GM13977 (cell line): ENCODE results near the gene AFAP1L2.

ENCODE experiments used
- DNase-seq: peaks from one replicate; pipeline ENCODE4 v3.0.0; 2012; ENCODE audit warnings: low spot score
- CTCF ChIP-seq: IDR thresholded peaks from 2 replicates; pipeline ENCODE4 v1.5.1; 2012; ENCODE audit warnings: mild to moderate bottlenecking, control low read depth; ENCODE audit not compliant: insufficient read depth; ENCODE audit errors: extremely low read depth, missing control alignments
- in situ Hi-C: fragments of 300-500 bp; cut with MboI; formaldehyde crosslinking; loops from one replicate; pipeline ENCODE4 v1.12.0; 2022; ENCODE audit warnings: low sequenced_read_pairs, low pct_unique_long_range_greater_than_20kb, mixed read lengths, inconsistent platforms; ENCODE audit not compliant: unreplicated experiment

Gene AFAP1L2

GRCh38 chr10:114343623-114344505, 60.4 kb downstream of the AFAP1L2 start:
- in situ Hi-C loops, result no loop called here
- no peak for TF ChIP-seq CTCF

GRCh38 chr10:114342976-114343375, 61.3 kb downstream of the AFAP1L2 start:
- no peak for TF ChIP-seq CTCF
- DNase-seq, result no peak
- in situ Hi-C loops, result no loop called here

More at GRCh38 chr10:114343623-114344505, 60.4 kb downstream of the AFAP1L2 start:
- no peak for DNase-seq

- in situ Hi-C loops, result no loop called here
- TF ChIP-seq CTCF, result no peak
- no peak for DNase-seq
Measured at GRCh38 chr10:114340816-114341215, 63.5 kb downstream of the AFAP1L2 start.

- TF ChIP-seq CTCF, result no peak
- peak; percentile 56 for DNase-seq
- in situ Hi-C loops, result no loop called here
Measured at GRCh38 chr10:114337510-114338462, 66.5 kb downstream of the AFAP1L2 start.

GRCh38 chr10:114336823-114337509, 67.3 kb downstream of the AFAP1L2 start:
- TF ChIP-seq CTCF, result no peak
- DNase-seq, result no peak
- in situ Hi-C loops, result no loop called here

- no peak for DNase-seq
- in situ Hi-C loops, result no loop called here
- TF ChIP-seq CTCF, result no peak
Measured at GRCh38 chr10:114335614-114336013, 68.7 kb downstream of the AFAP1L2 start.
